AG04450 (cell line): ENCODE data around the gene AFF1. TPM values are rescaled to one million over a fixed set of nuclear protein-coding genes. Genes with fewer than 3 reads are reported as not detected.

ENCODE experiments used
- CTCF ChIA-PET: fragments of 300-600, 350-600 bp; formaldehyde crosslinking; extraction: SDS; loops from one replicate; lab custom pipeline; 2022; ENCODE audit warnings: antibody characterized with exemption, inconsistent platforms; lab: Charles Lee
- POLR2A ChIA-PET: fragments of 350-600 bp; formaldehyde crosslinking; extraction: SDS; loops from one replicate; lab custom pipeline; 2021; ENCODE audit warnings: antibody characterized with exemption, inconsistent platforms; lab: Yijun Ruan, JAX
- DNase-seq: peaks from one replicate; pipeline ENCODE4 v3.0.0-alpha.2; 2011; ENCODE audit warnings: low read depth, low spot score
- H3K27ac ChIP-seq: one replicate; pipeline ENCODE4 v1.5.1; 2012; ENCODE audit warnings: low read depth, low read length, control low read depth
- H3K27me3 ChIP-seq: one replicate; pipeline ENCODE4 v1.6.0; 2012; ENCODE audit warnings: low read length; ENCODE audit not compliant: control insufficient read depth, insufficient read depth
- H3K4me3 ChIP-seq: 2 replicates; pipeline ENCODE4 v1.5.1; 2011; ENCODE audit warnings: mild to moderate bottlenecking, low read depth, low read length, control low read depth
- H3K9me3 ChIP-seq: 2 replicates; pipeline ENCODE4 v1.5.1; 2012; ENCODE audit warnings: low read length; ENCODE audit not compliant: control insufficient read depth, insufficient read depth
- polyA plus RNA-seq: library from polyadenylated mRNA; depleted of rRNA; stranded (reverse); fragments of >200 nt; gene quantifications from 2 replicates; pipeline ENCODE4 v1.2.3, GENCODE V29; 2011
- TF ChIP-seq, protein P1 (sequence below): IDR thresholded peaks from 2 replicates; pipeline ENCODE4 v1.5.1; 2011; ENCODE audit warnings: low read depth, low read length, control low read depth, inconsistent platforms

The AFF1 gene
- polyA plus RNA-seq, 1 experiment, result 17.2 TPM

DNA sequence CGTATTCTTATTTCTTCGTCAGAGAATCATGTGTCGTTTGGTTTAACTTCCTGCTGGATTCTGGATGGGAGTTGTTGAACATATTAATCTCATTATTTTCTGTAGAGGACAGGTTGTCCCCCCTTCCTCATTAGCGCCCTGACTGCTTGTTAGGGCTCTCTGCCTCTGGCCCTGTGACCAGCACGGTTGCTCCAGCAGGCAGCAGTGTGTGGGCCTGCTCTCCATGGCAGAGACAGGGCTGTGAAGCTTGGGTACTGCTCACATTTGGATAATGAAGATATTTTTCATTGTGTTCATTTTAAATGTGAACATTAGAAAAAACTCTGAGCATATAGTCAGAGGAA is 182.9 kb downstream of the AFF1 start:
- H3K27me3 ChIP-seq, result no peaks in the 10 kb centered on the region
- H3K9me3 ChIP-seq, result no peaks in the 10 kb centered on the region; the same call in 1 of the 2 replicates
- no peak overlapping the region for H3K27ac ChIP-seq
- no peak overlapping the region for H3K4me3 ChIP-seq
- DNase-seq, result no peak
- ChIA-PET POLR2A (interaction anchor here (1.5 kb wide), 1 partner anchor 14 kb away, joined by 4 read pairs; no protein-coding TSS in a partner anchor), CTCF (interaction anchor here (1.9 to 2.2 kb wide), 2 partner anchors 183 to 622 kb away, joined by 5 to 6 read pairs; partner anchors contain the start of gene AFF1)
- TF ChIP-seq, protein P1, sequence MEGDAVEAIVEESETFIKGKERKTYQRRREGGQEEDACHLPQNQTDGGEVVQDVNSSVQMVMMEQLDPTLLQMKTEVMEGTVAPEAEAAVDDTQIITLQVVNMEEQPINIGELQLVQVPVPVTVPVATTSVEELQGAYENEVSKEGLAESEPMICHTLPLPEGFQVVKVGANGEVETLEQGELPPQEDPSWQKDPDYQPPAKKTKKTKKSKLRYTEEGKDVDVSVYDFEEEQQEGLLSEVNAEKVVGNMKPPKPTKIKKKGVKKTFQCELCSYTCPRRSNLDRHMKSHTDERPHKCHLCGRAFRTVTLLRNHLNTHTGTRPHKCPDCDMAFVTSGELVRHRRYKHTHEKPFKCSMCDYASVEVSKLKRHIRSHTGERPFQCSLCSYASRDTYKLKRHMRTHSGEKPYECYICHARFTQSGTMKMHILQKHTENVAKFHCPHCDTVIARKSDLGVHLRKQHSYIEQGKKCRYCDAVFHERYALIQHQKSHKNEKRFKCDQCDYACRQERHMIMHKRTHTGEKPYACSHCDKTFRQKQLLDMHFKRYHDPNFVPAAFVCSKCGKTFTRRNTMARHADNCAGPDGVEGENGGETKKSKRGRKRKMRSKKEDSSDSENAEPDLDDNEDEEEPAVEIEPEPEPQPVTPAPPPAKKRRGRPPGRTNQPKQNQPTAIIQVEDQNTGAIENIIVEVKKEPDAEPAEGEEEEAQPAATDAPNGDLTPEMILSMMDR, result no peak

DNA sequence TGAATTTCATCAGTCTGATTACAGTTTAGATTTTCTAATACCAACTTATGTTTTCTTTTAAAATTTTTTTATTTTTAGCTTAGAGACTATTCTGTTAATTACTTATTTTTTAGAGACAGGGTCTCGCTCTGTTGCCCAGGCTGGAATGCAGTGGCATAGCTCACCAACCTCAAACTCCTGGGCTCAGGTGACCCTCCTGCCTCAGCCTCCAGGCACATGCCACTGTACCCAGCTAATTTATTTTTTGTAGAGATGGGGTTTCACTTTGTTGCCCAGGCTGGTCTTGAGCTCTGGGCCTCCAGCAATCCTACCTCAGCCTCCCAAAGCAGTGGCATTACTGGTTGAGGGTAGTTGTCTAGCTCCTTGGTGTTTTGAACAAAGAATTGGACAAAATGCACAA is 183.6 kb downstream of the AFF1 start:
- TF ChIP-seq, protein P1, result no peak
- peak overlapping the region; percentile 68 for H3K27ac ChIP-seq
- ChIA-PET CTCF (interaction anchor here (1.0 to 2.2 kb wide), 5 partner anchors 11 to 622 kb away, joined by 4 to 12 read pairs (median 6); partner anchors contain the start of gene AFF1), POLR2A (interaction anchor here (0.6 to 1.5 kb wide), 3 partner anchors 15 to 120 kb away, joined by 4 to 5 read pairs (median 4); no protein-coding TSS in a partner anchor)
- no peaks in the 10 kb centered on the region; the same call in 1 of the 2 replicates for H3K9me3 ChIP-seq
- no peak overlapping the region for H3K4me3 ChIP-seq
- no peak for DNase-seq
- no peaks in the 10 kb centered on the region for H3K27me3 ChIP-seq

DNA sequence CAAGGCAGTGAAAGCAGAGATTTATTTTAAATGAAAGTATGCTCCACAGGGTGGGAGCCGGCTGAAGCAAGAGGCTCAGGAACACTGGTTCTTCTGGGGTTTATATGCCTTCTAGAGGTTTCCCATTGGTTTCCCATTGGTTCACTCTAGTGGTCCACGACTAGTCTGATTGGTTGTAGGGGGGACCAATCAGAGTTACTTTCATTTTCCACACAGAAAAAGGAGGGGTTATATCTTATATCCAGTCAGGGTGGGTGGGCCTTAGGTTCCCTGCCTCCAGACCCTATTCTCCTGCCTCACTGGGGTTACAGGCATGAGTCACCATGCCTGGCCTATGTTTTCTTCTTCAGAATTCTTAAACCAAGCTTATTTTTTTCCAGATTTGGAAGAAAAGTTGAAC is 184.0 kb downstream of the AFF1 start:
- Histone ChIP-seq H3K27ac (peak overlapping the region; percentile 80), H3K4me3 (no peak overlapping the region), H3K27me3 (no peaks in the 10 kb centered on the region), H3K9me3 (no peaks in the 10 kb centered on the region; the same call in 1 of the 2 replicates)
- ChIA-PET POLR2A (interaction anchor here (0.5 to 1.5 kb wide), 4 partner anchors 11 to 120 kb away, joined by 3 to 5 read pairs (median 4); no protein-coding TSS in a partner anchor), CTCF (interaction anchor here (0.6 to 2.2 kb wide), 6 partner anchors 12 to 623 kb away, joined by 3 to 12 read pairs (median 6); partner anchors contain the start of gene AFF1)
- peak; percentile 76 for DNase-seq
- TF ChIP-seq, protein P1, result no peak

DNA sequence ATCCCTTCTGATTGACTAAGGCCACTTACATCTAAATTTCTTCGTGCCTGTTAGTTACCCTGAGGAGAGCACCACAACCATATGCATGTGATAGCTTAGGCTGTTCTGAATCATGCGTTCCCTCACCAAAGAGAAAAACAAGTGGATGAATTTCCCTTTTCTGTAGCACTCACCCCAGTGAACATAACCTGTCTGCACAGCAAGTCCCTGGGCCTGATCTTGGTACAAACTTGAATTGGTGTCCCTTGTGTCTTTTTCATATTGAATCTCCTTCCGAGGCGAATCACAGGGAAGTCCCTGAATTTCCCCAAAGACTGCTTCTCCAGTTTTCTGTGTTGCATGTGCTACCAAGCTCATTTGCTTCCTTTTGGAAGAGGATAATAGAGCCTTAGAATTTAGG is 185.2 kb downstream of the AFF1 start:
- CTCF ChIA-PET, result interaction anchor here (1.7 to 2.2 kb wide), 3 partner anchors 31 to 198 kb away, joined by 6 to 12 read pairs (median 6); partner anchors contain the start of gene AFF1
- POLR2A ChIA-PET, result interaction anchor here (1.0 to 1.7 kb wide), 2 partner anchors 185 to 192 kb away, joined by 3 to 6 read pairs; partner anchors contain the start of gene AFF1
- no peak for DNase-seq
- no peaks in the 10 kb centered on the region; the same call in 1 of the 2 replicates for H3K9me3 ChIP-seq
- H3K27me3 ChIP-seq, result no peaks in the 10 kb centered on the region
- TF ChIP-seq, protein P1, result no peak
- H3K4me3 ChIP-seq, result no peak overlapping the region
- peak overlapping the region; percentile 85 for H3K27ac ChIP-seq
